HEK293 (cell line): ENCODE data around the gene COX7B2.

Experiments
- CTCF ChIA-PET: fragments of 350-600 bp; formaldehyde crosslinking; extraction: SDS; loops from one replicate; lab custom pipeline; 2021; ENCODE audit warnings: antibody characterized with exemption; lab: Yijun Ruan, JAX
- POLR2A ChIA-PET: fragments of 300-600 bp; formaldehyde crosslinking; extraction: SDS; loops from one replicate; lab custom pipeline; 2020; ENCODE audit warnings: antibody characterized with exemption, inconsistent platforms; lab: Yijun Ruan, JAX
- H3K27ac ChIP-seq: fragments of 200-500 bp; sonication (Bioruptor generic); 2 replicates; pipeline ENCODE4 v1.5.1; 2014; ENCODE audit warnings: low read depth, low read length, control low read depth, inconsistent platforms; ENCODE audit errors: extremely low read depth
- H3K36me3 ChIP-seq, 2 experiments: fragments of 200-500 bp in 1 of 2; sonication (Bioruptor generic) in 1 of 2; 1 replicate in 1 of 2; 2 replicates in 1 of 2; pipeline ENCODE4 v1.5.1; 2014 to 2017; ENCODE audit warnings: inconsistent platforms in 2 of 2, low read length in 2 of 2; ENCODE audit not compliant: control insufficient read depth in 2 of 2, insufficient read depth in 1 of 2
- H3K4me1 ChIP-seq: fragments of 200-500 bp; sonication (Bioruptor generic); 2 replicates; pipeline ENCODE4 v1.5.1; 2014; ENCODE audit warnings: mild to moderate bottlenecking, low read length, inconsistent platforms; ENCODE audit not compliant: control insufficient read depth, insufficient read depth
- H3K4me3 ChIP-seq: 2 replicates; pipeline ENCODE4 v1.5.1; 2011; ENCODE audit warnings: low read depth, mild to moderate bottlenecking, control low read depth, low read length, moderate library complexity
- H3K9me3 ChIP-seq: fragments of 200-500 bp; sonication (Bioruptor generic); 2 replicates; pipeline ENCODE4 v1.5.1; 2014; ENCODE audit warnings: low read depth, low read length, inconsistent platforms; ENCODE audit not compliant: control insufficient read depth, insufficient read depth
- BCL11B ChIP-seq: fragments of 450-650 bp; formaldehyde crosslinking; IDR thresholded peaks from 2 replicates; pipeline ENCODE4 v1.5.1; 2016; ENCODE audit warnings: low read depth, missing biosample characterization, missing genetic modification characterization
- GFI1B ChIP-seq: fragments of 450-650 bp; formaldehyde crosslinking; IDR thresholded peaks from 2 replicates; pipeline ENCODE4 v1.5.1; 2016; ENCODE audit warnings: missing biosample characterization, missing genetic modification characterization
- GLIS1 ChIP-seq: fragments of 450-650 bp; formaldehyde crosslinking; IDR thresholded peaks from 2 replicates; pipeline ENCODE4 v1.5.1; 2016; ENCODE audit warnings: missing biosample characterization, missing genetic modification characterization
- IKZF3 ChIP-seq: fragments of 450-650 bp; IDR thresholded peaks from 2 replicates; pipeline ENCODE4 v1.5.0; 2018; ENCODE audit warnings: missing biosample characterization, mild to moderate bottlenecking, missing genetic modification characterization, moderate library complexity
- KLF1 ChIP-seq: fragments of 450-650 bp; formaldehyde crosslinking; IDR thresholded peaks from 2 replicates; pipeline ENCODE4 v1.5.1; 2016; ENCODE audit warnings: missing biosample characterization, missing genetic modification characterization
- MYNN ChIP-seq: fragments of 450-650 bp; formaldehyde crosslinking; IDR thresholded peaks from 2 replicates; pipeline ENCODE4 v1.5.1; 2016; ENCODE audit warnings: missing biosample characterization, missing genetic modification characterization, borderline replicate concordance
- OSR2 ChIP-seq: fragments of 450-650 bp; formaldehyde crosslinking; IDR thresholded peaks from 2 replicates; pipeline ENCODE4 v1.5.1; 2016; ENCODE audit warnings: missing biosample characterization, missing genetic modification characterization
- TRIM28 ChIP-seq: IDR thresholded peaks from 2 replicates; pipeline ENCODE4 v1.6.1; 2011; ENCODE audit warnings: low read length, control low read depth, borderline replicate concordance
- YY2 ChIP-seq: fragments of 450-650 bp; formaldehyde crosslinking; IDR thresholded peaks from 2 replicates; pipeline ENCODE4 v1.5.1; 2016; ENCODE audit warnings: missing biosample characterization, missing genetic modification characterization
- ZBTB48 ChIP-seq: fragments of 450-650 bp; formaldehyde crosslinking; IDR thresholded peaks from 2 replicates; pipeline ENCODE4 v1.5.1; 2016; ENCODE audit warnings: missing biosample characterization, missing genetic modification characterization
- ZNF112 ChIP-seq: fragments of 450-650 bp; formaldehyde crosslinking; IDR thresholded peaks from 2 replicates; pipeline ENCODE4 v1.5.0; 2017; ENCODE audit warnings: missing biosample characterization, missing genetic modification characterization
- ZNF132 ChIP-seq: fragments of 450-650 bp; formaldehyde crosslinking; IDR thresholded peaks from 2 replicates; pipeline ENCODE4 v1.5.1; 2017; ENCODE audit warnings: missing biosample characterization, missing genetic modification characterization, borderline replicate concordance
- ZNF146 ChIP-seq: fragments of 450-650 bp; formaldehyde crosslinking; IDR thresholded peaks from 2 replicates; pipeline ENCODE4 v1.5.1; 2016; ENCODE audit warnings: missing biosample characterization, missing genetic modification characterization
- ZNF157 ChIP-seq: fragments of 450-650 bp; formaldehyde crosslinking; IDR thresholded peaks from 2 replicates; pipeline ENCODE4 v1.5.1; 2016; ENCODE audit warnings: missing biosample characterization, missing genetic modification characterization
- ZNF19 ChIP-seq: fragments of 450-650 bp; formaldehyde crosslinking; IDR thresholded peaks from 2 replicates; pipeline ENCODE4; 2016; ENCODE audit warnings: missing biosample characterization, missing genetic modification characterization, low read depth
- ZNF248 ChIP-seq: fragments of 450-650 bp; formaldehyde crosslinking; IDR thresholded peaks from 2 replicates; pipeline ENCODE4 v1.5.1; 2017; ENCODE audit warnings: missing biosample characterization, missing genetic modification characterization
- ZNF266 ChIP-seq: fragments of 450-650 bp; formaldehyde crosslinking; IDR thresholded peaks from 2 replicates; pipeline ENCODE4 v1.5.1; 2016; ENCODE audit warnings: missing biosample characterization, missing genetic modification characterization, low read depth
- ZNF423 ChIP-seq: fragments of 450-650 bp; formaldehyde crosslinking; IDR thresholded peaks from 2 replicates; pipeline ENCODE4 v1.5.1; 2016; ENCODE audit warnings: missing biosample characterization, missing genetic modification characterization
- ZNF48 ChIP-seq: fragments of 450-650 bp; formaldehyde crosslinking; IDR thresholded peaks from 2 replicates; pipeline ENCODE4 v1.5.1; 2016; ENCODE audit warnings: missing biosample characterization, missing genetic modification characterization
- ZNF560 ChIP-seq: fragments of 450-650 bp; formaldehyde crosslinking; IDR thresholded peaks from 2 replicates; pipeline ENCODE4 v1.5.1; 2017; ENCODE audit warnings: missing biosample characterization, missing genetic modification characterization, borderline replicate concordance
- ZNF561 ChIP-seq: fragments of 450-650 bp; IDR thresholded peaks from 2 replicates; pipeline ENCODE4 v1.5.1; 2018; ENCODE audit warnings: missing biosample characterization, missing genetic modification characterization, borderline replicate concordance
- ZNF596 ChIP-seq: fragments of 450-650 bp; IDR thresholded peaks from 2 replicates; pipeline ENCODE4 v1.5.0; 2018; ENCODE audit warnings: missing biosample characterization, mild to moderate bottlenecking, missing genetic modification characterization, moderate library complexity
- ZNF658 ChIP-seq: fragments of 450-650 bp; formaldehyde crosslinking; IDR thresholded peaks from 2 replicates; pipeline ENCODE4; 2016; ENCODE audit warnings: missing biosample characterization, missing genetic modification characterization
- ZNF660 ChIP-seq: fragments of 450-650 bp; IDR thresholded peaks from 2 replicates; pipeline ENCODE4 v1.5.1; 2018; ENCODE audit warnings: missing biosample characterization, mild to moderate bottlenecking, missing genetic modification characterization
- ZNF768 ChIP-seq: fragments of 450-650 bp; formaldehyde crosslinking; IDR thresholded peaks from 2 replicates; pipeline ENCODE4 v1.5.1; 2018; ENCODE audit warnings: missing biosample characterization, mild to moderate bottlenecking, missing genetic modification characterization
- ZNF777 ChIP-seq: fragments of 450-650 bp; formaldehyde crosslinking; IDR thresholded peaks from 2 replicates; pipeline ENCODE4 v1.5.1; 2017; ENCODE audit warnings: missing biosample characterization, missing genetic modification characterization, borderline replicate concordance
- ZSCAN16 ChIP-seq: fragments of 450-650 bp; formaldehyde crosslinking; IDR thresholded peaks from 2 replicates; pipeline ENCODE4 v1.5.1; 2016; ENCODE audit warnings: missing biosample characterization, missing genetic modification characterization
- ZXDB ChIP-seq: fragments of 450-650 bp; formaldehyde crosslinking; IDR thresholded peaks from 2 replicates; pipeline ENCODE4 v1.5.1; 2016; ENCODE audit warnings: missing biosample characterization, missing genetic modification characterization
- TF ChIP-seq, protein P1 (sequence below): fragments of 450-650 bp; formaldehyde crosslinking; IDR thresholded peaks from 2 replicates; pipeline ENCODE4 v1.5.0; 2017; ENCODE audit warnings: missing biosample characterization, missing genetic modification characterization, borderline replicate concordance
- TF ChIP-seq, protein P2 (sequence below): fragments of 450-650 bp; formaldehyde crosslinking; IDR thresholded peaks from 2 replicates; pipeline ENCODE4 v1.5.1; 2016; ENCODE audit warnings: missing biosample characterization, missing genetic modification characterization
- TF ChIP-seq, protein P3 (sequence below): fragments of 450-650 bp; formaldehyde crosslinking; IDR thresholded peaks from 2 replicates; pipeline ENCODE4 v1.5.1; 2016; ENCODE audit warnings: missing biosample characterization, missing genetic modification characterization
- TF ChIP-seq, protein P4 (sequence below): fragments of 450-650 bp; formaldehyde crosslinking; IDR thresholded peaks from 2 replicates; pipeline ENCODE4 v1.5.1; 2016; ENCODE audit warnings: missing biosample characterization, missing genetic modification characterization

Gene COX7B2

DNA sequence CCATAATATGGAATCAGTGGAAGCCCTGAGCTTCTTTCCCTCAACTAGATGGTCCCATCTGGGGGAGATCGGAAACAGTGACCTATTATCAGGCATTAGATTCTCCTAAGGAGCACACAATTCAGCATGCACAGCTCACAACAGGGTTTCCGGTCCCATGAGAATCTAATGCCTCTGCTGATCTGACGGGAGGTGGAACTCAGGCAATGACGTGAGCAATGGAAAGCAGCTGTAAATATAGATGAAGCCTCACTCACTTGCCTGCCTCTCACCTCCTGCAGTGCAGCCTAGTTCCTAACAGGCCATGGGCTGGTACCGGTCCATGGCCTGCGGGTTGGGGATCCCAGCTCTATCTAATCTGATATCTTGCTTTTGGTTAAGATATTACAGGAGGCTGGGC is 88.9 kb downstream of the COX7B2 start:
- TF ChIP-seq ZNF660 (tag by site-specific recombination) (no peak), GLIS1 (tag by site-specific recombination) (no peak), ZNF777 (tag by site-specific recombination) (no peak), ZBTB48 (no peak), ZNF157 (tag by site-specific recombination) (no peak), KLF1 (tag by site-specific recombination) (no peak), BCL11B (tag by site-specific recombination) (no peak), MYNN (no peak), ZNF248 (tag by site-specific recombination) (no peak), TRIM28 (no peak), ZNF423 (no peak), OSR2 (tag by site-specific recombination) (no peak), ZNF561 (tag by site-specific recombination) (no peak), ZNF146 (tag by site-specific recombination) (no peak), ZNF658 (tag by site-specific recombination) (no peak), ZNF266 (no peak), ZSCAN16 (no peak)
- TF ChIP-seq, protein P1, sequence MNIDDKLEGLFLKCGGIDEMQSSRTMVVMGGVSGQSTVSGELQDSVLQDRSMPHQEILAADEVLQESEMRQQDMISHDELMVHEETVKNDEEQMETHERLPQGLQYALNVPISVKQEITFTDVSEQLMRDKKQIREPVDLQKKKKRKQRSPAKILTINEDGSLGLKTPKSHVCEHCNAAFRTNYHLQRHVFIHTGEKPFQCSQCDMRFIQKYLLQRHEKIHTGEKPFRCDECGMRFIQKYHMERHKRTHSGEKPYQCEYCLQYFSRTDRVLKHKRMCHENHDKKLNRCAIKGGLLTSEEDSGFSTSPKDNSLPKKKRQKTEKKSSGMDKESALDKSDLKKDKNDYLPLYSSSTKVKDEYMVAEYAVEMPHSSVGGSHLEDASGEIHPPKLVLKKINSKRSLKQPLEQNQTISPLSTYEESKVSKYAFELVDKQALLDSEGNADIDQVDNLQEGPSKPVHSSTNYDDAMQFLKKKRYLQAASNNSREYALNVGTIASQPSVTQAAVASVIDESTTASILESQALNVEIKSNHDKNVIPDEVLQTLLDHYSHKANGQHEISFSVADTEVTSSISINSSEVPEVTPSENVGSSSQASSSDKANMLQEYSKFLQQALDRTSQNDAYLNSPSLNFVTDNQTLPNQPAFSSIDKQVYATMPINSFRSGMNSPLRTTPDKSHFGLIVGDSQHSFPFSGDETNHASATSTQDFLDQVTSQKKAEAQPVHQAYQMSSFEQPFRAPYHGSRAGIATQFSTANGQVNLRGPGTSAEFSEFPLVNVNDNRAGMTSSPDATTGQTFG = no peak
- TF ChIP-seq, protein P2, sequence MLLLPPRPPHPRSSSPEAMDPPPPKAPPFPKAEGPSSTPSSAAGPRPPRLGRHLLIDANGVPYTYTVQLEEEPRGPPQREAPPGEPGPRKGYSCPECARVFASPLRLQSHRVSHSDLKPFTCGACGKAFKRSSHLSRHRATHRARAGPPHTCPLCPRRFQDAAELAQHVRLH (tag by site-specific recombination) = no peak
- TF ChIP-seq, protein P3, sequence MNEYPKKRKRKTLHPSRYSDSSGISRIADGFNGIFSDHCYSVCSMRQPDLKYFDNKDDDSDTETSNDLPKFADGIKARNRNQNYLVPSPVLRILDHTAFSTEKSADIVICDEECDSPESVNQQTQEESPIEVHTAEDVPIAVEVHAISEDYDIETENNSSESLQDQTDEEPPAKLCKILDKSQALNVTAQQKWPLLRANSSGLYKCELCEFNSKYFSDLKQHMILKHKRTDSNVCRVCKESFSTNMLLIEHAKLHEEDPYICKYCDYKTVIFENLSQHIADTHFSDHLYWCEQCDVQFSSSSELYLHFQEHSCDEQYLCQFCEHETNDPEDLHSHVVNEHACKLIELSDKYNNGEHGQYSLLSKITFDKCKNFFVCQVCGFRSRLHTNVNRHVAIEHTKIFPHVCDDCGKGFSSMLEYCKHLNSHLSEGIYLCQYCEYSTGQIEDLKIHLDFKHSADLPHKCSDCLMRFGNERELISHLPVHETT (tag by site-specific recombination) = no peak
- CTCF ChIA-PET = no interaction called here
- Histone ChIP-seq H3K4me3 (no peak overlapping the region), H3K27ac (no peak overlapping the region), H3K36me3 (no peaks in the 10 kb centered on the region), H3K9me3 (no peaks in the 10 kb centered on the region), H3K4me1 (no peaks in the 10 kb centered on the region)
- POLR2A ChIA-PET = no interaction called here

DNA sequence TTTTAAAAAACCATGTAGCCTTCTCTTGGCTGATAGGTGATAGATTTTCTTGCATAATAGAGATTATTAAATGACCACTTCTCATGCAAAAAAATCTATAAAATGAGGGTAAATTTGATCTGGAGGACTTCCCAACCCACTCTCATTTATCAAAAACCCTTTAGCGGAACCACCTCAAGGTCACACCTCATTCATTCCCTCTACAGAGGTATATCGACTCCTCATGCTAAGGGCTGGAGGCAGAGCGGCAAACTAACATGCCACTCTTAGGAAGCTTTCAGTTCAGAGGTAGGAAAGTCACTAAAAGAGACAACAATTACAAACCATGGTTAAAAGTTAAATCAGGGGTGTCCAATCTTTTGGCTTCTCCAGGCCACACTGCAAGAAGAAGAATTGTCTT is 90.0 kb downstream of the COX7B2 start:
- Histone ChIP-seq H3K4me1 (no peaks in the 10 kb centered on the region), H3K36me3 (no peaks in the 10 kb centered on the region), H3K4me3 (no peak overlapping the region), H3K27ac (no peak overlapping the region), H3K9me3 (no peaks in the 10 kb centered on the region)
- CTCF ChIA-PET = interaction anchor here (0.6 kb wide), 1 partner anchor 1119 kb away, joined by 4 read pairs; no protein-coding TSS in a partner anchor
- POLR2A ChIA-PET = no interaction called here
- TF ChIP-seq ZXDB (no peak), KLF1 (tag by site-specific recombination) (no peak), GFI1B (no peak), YY2 (tag by site-specific recombination) (no peak), IKZF3 (tag by site-specific recombination) (no peak), ZNF112 (tag by site-specific recombination) (no peak), ZNF48 (no peak), ZNF132 (tag by site-specific recombination) (no peak), ZNF19 (tag by site-specific recombination) (no peak), ZNF596 (tag by site-specific recombination) (no peak), ZNF560 (no peak), ZNF768 (tag by site-specific recombination) (no peak)
- TF ChIP-seq, protein P4, sequence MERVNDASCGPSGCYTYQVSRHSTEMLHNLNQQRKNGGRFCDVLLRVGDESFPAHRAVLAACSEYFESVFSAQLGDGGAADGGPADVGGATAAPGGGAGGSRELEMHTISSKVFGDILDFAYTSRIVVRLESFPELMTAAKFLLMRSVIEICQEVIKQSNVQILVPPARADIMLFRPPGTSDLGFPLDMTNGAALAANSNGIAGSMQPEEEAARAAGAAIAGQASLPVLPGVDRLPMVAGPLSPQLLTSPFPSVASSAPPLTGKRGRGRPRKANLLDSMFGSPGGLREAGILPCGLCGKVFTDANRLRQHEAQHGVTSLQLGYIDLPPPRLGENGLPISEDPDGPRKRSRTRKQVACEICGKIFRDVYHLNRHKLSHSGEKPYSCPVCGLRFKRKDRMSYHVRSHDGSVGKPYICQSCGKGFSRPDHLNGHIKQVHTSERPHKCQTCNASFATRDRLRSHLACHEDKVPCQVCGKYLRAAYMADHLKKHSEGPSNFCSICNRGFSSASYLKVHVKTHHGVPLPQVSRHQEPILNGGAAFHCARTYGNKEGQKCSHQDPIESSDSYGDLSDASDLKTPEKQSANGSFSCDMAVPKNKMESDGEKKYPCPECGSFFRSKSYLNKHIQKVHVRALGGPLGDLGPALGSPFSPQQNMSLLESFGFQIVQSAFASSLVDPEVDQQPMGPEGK (tag by site-specific recombination) = no peak
